Mucosa of stomach (tissue), 1 donor: ENCODE data around the gene PSMD14.
"Not testable (repeated sequence)": the region's sequence is repeated elsewhere in the genome, so short reads cannot be mapped to it uniquely, and the experiment has no call there.

Experiments
- H3K27me3 ChIP-seq: one replicate; pipeline ENCODE4 v1.7.0; 2013; ENCODE audit warnings: mild to moderate bottlenecking, low read length; ENCODE audit not compliant: control insufficient read depth, insufficient read depth
- H3K36me3 ChIP-seq: one replicate; pipeline ENCODE4 v1.7.0; 2013; ENCODE audit warnings: low read length; ENCODE audit not compliant: control insufficient read depth, insufficient read depth
- H3K4me1 ChIP-seq: one replicate; pipeline ENCODE4 v1.7.0; 2013; ENCODE audit warnings: mild to moderate bottlenecking, low read length; ENCODE audit not compliant: control insufficient read depth, insufficient read depth
- H3K4me3 ChIP-seq: one replicate; pipeline ENCODE4 v1.7.0; 2013; ENCODE audit warnings: low read length
- H3K9ac ChIP-seq: one replicate; pipeline ENCODE4 v1.7.0; 2013; ENCODE audit warnings: mild to moderate bottlenecking, low read length, moderate library complexity
- H3K9me3 ChIP-seq: one replicate; pipeline ENCODE4 v1.7.0; 2013; ENCODE audit warnings: mild to moderate bottlenecking, low read length, moderate library complexity; ENCODE audit not compliant: control insufficient read depth
- donor health status: Pancreatic carcinoma.

Gene PSMD14

DNA sequence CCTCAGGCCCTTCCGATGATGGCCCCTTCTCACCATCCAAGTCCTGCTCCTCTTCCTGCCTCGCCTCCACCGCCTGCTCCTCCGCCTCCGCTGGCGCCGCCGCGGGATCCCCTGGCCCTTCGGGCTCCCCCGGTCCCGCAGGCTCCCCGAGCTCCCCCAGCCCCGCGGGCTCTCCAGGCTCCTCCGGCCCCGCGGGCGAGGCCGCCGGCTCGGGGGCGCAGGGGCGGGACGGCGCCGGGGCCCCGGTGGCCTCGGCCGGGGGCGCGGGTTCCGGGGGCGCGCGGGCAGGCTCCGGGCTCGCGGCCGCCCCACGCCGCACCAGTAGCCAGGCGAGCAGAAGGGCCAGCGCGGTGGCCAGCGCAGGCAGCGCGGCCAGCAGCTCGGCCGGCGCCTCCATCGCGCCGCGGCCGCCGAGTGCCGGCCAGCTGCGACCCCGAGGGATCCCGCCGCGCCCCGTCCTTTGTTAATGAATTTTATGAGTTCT is 32.7 kb downstream of the PSMD14 start:
- not testable (repeated sequence) for H3K4me1 ChIP-seq, H3K4me3 ChIP-seq, H3K9ac ChIP-seq, H3K27me3 ChIP-seq, H3K36me3 ChIP-seq, H3K9me3 ChIP-seq

DNA sequence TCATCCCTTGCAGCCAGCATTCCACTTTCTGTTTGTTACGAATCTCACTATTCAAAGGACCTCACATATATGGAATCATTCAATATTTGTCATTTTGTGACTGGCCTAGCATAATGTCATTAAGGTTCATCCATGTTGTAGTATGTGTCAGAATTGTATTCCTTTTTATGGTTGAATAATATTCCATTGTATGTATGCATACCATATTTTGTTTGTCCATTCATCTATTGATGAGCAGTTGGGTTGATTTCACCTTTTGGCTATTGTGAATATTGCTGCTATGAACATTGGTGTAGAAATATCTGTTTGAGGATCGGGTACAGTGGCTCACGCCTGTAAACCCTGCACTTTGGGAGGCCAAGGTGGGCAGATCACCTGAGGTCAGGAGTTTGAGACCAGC is 35.0 kb downstream of the PSMD14 start:
- no peaks in the 10 kb centered on the region for H3K9me3 ChIP-seq
- H3K4me1 ChIP-seq = no peaks in the 10 kb centered on the region
- H3K4me3 ChIP-seq = no peak overlapping the region
- no peaks in the 10 kb centered on the region for H3K36me3 ChIP-seq
- no peak overlapping the region for H3K9ac ChIP-seq
- H3K27me3 ChIP-seq = no peaks in the 10 kb centered on the region

DNA sequence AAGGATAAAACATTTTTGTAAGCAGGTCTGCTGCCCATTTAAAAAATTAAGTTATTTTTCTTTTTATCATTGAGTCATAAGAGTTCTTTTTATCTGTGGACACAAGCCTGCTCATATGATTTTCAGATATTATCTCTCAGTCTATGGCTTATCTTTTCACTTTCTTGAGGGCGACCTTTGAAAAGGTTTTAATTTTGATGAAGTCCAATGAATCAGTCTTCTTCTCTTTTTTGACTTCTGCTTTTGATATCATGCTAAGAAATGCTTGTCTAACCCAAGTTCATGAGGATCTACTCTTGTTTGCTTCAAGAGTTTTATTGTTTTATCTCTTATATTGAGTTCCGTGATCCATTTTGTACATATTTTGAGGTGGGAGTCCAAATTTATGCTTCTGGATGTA is 36.5 kb downstream of the PSMD14 start:
- H3K4me3 ChIP-seq = no peak overlapping the region
- no peaks in the 10 kb centered on the region for H3K36me3 ChIP-seq
- no peak overlapping the region for H3K9ac ChIP-seq
- H3K27me3 ChIP-seq = no peaks in the 10 kb centered on the region
- no peaks in the 10 kb centered on the region for H3K4me1 ChIP-seq
- no peaks in the 10 kb centered on the region for H3K9me3 ChIP-seq

DNA sequence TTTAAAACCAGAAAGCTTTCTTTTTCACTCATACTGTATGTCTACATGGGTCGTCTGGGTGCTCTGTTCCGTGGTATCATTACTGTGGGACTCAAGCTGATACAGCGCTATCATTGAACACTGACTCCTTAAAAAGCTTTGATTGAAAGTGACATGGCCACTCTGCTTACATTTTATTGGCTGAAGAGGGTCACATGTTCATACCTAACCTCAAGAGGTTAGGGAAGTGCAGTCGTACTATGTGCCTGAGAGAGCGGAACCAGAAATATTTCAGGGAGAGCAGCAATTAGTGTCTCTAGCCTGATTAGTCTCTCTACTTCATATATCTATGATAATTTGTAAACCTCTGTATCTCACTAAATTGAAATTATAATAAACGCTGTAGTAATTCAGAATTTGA is 43.5 kb downstream of the PSMD14 start:
- no peaks in the 10 kb centered on the region for H3K27me3 ChIP-seq
- H3K4me1 ChIP-seq = peaks cover 3% of the 10 kb centered on the region
- H3K9me3 ChIP-seq = no peaks in the 10 kb centered on the region
- H3K9ac ChIP-seq = no peak overlapping the region
- H3K4me3 ChIP-seq = no peak overlapping the region
- H3K36me3 ChIP-seq = no peaks in the 10 kb centered on the region

DNA sequence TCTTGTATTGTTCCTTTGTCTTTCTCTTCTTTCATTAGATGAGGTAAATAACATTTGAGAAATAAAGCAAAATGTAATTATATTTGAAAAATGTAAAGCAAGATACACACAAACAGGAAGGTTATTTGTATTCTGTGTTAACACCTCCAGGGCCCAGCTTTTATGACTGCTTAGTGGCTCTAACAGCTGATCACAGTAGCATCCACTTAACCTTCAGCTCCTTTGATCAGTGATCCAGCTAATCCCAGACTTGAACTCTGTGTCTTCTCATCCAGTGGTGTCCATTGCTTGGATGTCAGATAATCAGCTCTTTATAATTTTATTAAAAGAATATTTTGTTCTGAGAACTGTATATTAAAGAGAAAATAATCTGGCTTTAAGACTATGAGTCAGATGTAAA is 44.5 kb downstream of the PSMD14 start:
- H3K27me3 ChIP-seq = no peaks in the 10 kb centered on the region
- no peak overlapping the region for H3K9ac ChIP-seq
- H3K4me3 ChIP-seq = no peak overlapping the region
- no peaks in the 10 kb centered on the region for H3K36me3 ChIP-seq
- peaks cover 3% of the 10 kb centered on the region for H3K4me1 ChIP-seq
- no peaks in the 10 kb centered on the region for H3K9me3 ChIP-seq

DNA sequence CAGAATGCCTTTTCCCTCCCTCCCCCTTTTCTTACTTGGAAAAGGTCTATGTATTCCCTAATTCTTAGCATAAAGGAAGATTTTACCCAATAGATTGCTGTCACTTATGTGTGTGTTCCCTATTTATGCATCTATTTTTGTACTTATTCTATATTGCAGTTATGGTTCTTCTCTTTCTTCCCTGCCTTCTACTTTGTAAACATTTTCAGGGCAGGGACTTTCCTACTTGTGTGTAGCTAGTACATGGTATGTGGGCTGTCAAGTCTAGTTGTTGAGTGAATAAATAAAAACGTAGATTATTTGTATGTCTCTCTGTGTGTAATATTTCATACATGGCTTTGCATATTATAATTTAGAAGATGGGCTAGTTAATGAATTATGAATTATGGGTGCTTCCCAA is 45.3 kb downstream of the PSMD14 start:
- Histone ChIP-seq H3K36me3 (no peaks in the 10 kb centered on the region), H3K27me3 (no peaks in the 10 kb centered on the region), H3K4me1 (peaks cover 3% of the 10 kb centered on the region), H3K4me3 (no peak overlapping the region), H3K9me3 (no peaks in the 10 kb centered on the region), H3K9ac (no peak overlapping the region)

DNA sequence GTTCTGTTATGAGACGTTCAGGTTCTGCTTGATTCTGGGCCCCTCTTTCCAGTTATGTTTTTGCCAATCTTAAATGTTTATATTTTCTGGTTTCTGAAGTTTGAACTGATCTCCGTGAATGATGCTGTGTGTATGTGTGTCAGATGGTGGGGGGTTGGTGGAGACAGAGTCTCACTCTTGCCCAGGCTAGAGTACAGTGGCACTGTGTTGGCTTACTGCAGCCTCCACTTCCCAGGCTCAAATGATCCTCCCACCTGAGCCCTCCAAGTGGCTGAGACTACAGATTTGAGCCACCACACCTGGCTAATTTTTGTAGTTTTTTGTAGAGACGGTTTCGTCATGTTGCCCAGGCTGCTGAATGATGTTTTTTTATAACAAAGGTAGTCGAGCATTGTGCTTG is 45.9 kb downstream of the PSMD14 start:
- Histone ChIP-seq H3K9me3 (no peaks in the 10 kb centered on the region), H3K36me3 (no peaks in the 10 kb centered on the region), H3K4me1 (peaks cover 3% of the 10 kb centered on the region), H3K4me3 (no peak overlapping the region), H3K27me3 (no peaks in the 10 kb centered on the region), H3K9ac (no peak overlapping the region)

DNA sequence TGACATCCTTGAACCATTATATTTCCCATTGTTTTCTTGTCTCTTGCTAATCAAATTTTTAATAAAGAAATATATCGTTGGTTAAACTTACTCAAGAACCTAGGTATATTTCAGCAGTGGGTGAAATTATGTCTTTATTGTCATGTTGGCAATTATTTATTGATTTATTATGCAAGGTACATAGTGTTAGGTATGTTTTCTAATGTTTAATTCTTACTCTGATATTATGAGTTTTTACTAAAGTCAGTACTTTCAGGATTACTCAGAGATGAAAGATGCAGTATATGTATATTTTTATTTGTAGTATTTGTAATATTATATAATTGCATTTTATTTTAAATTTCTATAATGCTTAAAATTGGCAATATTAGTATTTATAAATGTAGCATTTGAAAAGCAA is 46.9 kb downstream of the PSMD14 start:
- no peaks in the 10 kb centered on the region for H3K27me3 ChIP-seq
- H3K9me3 ChIP-seq = no peaks in the 10 kb centered on the region
- H3K36me3 ChIP-seq = no peaks in the 10 kb centered on the region
- no peak overlapping the region for H3K4me3 ChIP-seq
- H3K9ac ChIP-seq = no peak overlapping the region
- H3K4me1 ChIP-seq = peaks cover 3% of the 10 kb centered on the region

DNA sequence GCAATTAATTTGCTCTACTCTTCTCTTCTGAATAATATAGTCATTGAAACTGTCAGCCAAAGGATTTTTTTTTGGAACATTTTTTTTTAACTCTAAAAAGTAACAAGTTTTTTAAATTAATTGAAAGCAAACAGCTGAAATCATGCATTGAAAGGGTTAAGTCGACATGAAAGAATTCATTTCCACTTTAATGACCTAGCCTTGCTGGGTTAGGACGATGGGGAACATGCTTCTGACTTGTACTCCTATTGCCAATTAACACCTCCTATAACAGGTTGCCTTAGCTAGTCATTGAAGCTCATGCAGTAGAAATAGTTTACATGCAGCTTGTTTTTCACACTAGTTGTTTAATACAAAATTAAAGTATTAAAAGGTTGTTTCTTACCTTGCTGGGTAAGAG is 47.8 kb downstream of the PSMD14 start:
- Histone ChIP-seq H3K27me3 (no peaks in the 10 kb centered on the region), H3K4me3 (no peak overlapping the region), H3K9me3 (no peaks in the 10 kb centered on the region), H3K36me3 (no peaks in the 10 kb centered on the region), H3K9ac (no peak overlapping the region), H3K4me1 (no peaks in the 10 kb centered on the region)

DNA sequence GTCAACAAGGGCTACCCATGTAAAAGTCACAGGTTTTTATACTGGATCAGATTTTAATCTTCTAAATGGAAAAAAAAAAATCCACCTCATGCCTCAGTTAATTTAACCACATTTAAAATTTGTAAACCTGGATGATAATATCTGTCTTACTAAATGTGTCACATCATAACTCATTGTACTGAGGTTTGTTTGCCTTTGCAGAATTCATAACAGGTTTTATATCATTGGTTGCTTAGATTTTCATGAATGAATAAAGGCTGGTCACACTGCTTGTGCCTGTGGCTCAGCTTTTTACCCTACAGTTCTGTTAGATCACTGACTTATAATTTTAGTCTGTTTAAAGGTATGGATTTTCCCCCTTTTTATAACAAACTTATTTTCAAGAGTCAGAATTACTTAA is 48.9 kb downstream of the PSMD14 start:
- no peaks in the 10 kb centered on the region for H3K36me3 ChIP-seq
- H3K4me3 ChIP-seq = no peak overlapping the region
- no peaks in the 10 kb centered on the region for H3K4me1 ChIP-seq
- H3K9me3 ChIP-seq = no peaks in the 10 kb centered on the region
- H3K27me3 ChIP-seq = no peaks in the 10 kb centered on the region
- no peak overlapping the region for H3K9ac ChIP-seq

DNA sequence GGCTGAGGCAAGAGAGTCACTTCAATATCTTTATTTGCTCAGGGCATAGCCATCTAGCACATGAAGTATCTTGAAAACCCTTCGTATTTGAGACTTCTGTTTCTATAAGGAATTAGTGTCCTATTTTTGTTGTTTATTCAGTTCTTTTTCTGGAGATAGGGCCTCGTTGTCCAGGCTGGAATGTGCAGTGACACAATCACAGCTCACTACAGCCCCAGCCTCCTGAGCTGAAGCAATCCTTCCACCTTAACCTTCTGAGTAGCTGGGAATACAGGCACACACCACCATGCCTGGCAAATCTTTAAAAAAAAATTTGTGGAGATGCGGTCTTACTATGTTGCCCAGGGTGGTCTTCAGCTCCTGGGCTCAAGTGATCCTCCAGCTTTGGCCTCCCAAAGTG is 50.6 kb downstream of the PSMD14 start:
- Histone ChIP-seq H3K4me1 (no peaks in the 10 kb centered on the region), H3K4me3 (no peak overlapping the region), H3K9me3 (no peaks in the 10 kb centered on the region), H3K27me3 (no peaks in the 10 kb centered on the region), H3K9ac (no peak overlapping the region), H3K36me3 (no peaks in the 10 kb centered on the region)

DNA sequence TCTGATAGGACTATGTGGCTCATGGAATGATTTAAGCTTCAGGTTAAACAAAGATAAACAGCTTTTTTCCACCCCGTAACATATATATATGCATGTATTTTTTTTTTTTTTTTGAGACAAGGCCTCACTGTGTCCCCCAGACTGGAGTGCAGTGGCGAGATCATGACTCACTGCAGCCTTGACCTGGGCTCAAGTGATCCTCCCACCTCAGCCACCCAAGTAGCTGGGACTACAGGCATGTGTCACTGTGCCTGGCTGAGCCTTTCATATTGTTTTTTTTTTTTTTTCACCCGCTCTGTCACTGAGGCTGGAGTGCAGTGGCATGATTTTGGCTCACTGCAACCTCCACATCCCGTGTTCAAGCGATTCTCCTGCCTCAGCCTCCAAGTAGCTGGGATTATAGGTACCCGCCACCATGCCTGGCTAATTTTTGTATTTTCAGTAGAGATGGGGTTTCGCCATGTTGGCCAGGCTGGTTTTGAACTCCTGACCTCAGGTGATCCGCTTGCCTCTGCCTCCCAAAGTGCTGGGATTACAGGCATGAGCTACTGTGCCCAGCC is 52.0 kb downstream of the PSMD14 start:
- H3K9me3 ChIP-seq, H3K4me1 ChIP-seq, H3K27me3 ChIP-seq, H3K9ac ChIP-seq, H3K36me3 ChIP-seq, H3K4me3 ChIP-seq: not testable (repeated sequence)

DNA sequence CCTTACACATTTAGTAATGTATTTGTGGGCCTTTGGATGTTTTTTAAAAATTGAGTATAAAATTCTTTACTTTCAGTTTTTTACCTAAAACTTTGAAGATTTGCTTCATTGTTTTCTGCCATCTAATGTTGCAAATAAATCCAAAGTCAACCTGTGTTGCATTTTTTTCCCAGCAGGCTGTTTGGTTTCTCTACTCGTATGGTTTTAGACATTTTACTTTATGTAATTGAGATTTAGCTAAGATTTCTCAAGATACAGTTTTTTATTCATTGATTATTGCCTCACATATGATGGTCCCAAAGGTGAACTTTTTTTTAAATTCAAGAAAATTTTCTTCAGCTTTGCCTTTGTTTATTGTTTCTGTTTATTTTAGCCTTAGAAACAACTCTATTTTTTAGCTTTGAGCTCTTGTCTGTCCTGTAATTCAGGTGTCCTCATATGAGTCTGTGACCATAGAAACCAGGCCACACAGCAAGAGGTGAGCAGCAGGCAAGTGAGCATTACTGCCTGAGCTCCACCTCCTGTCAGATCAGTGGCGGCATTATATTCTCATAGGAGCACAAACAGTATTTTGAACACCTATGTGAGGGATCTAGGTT is 54.4 kb downstream of the PSMD14 start:
- no peak overlapping the region for H3K4me3 ChIP-seq
- H3K9ac ChIP-seq = no peak overlapping the region

More for the DNA sequence above, 54.4 kb downstream of the PSMD14 start:
- H3K36me3 ChIP-seq = no peaks in the 10 kb centered on the region
- no peaks in the 10 kb centered on the region for H3K9me3 ChIP-seq
- no peaks in the 10 kb centered on the region for H3K27me3 ChIP-seq
- H3K4me1 ChIP-seq = no peaks in the 10 kb centered on the region
